ENCODE measurements around the gene C9orf152.

- no peak for TF ChIP-seq EZH2 (IDR thresholded peaks at IDR 0.05; ENCODE audit: borderline replicate concordance, low read depth, low read length, poor library complexity, severe bottlenecking)
- no peak for TF ChIP-seq CTCF (conservative IDR thresholded peaks at IDR 0.05; ENCODE audit: low read depth, low read length)
Measured at GRCh38 chr9:110199643-110200042, 8.3 kb downstream of the C9orf152 start.

All from A673 (cell line).